Ishikawa (cell line): ENCODE measurements around the gene TRIM72.

ENCODE experiments used
- CEBPB ChIP-seq: IDR thresholded peaks from 2 replicates; pipeline ENCODE4 v1.6.1; 2012
- CREB1 ChIP-seq: IDR thresholded peaks from 2 replicates; pipeline ENCODE4 v1.6.1; 2012; ENCODE audit warnings: low read depth
- EGR1 ChIP-seq: IDR thresholded peaks from 2 replicates; pipeline ENCODE4 v1.6.1; 2012
- EP300 ChIP-seq: IDR thresholded peaks from 2 replicates; pipeline ENCODE4 v1.6.1; 2012; ENCODE audit warnings: borderline replicate concordance
- FOXM1 ChIP-seq: IDR thresholded peaks from 2 replicates; pipeline ENCODE4 v1.6.1; 2012; ENCODE audit warnings: low read depth, borderline replicate concordance
- MAX ChIP-seq: IDR thresholded peaks from 2 replicates; pipeline ENCODE4 v1.6.1; 2012
- NFIC ChIP-seq: IDR thresholded peaks from 2 replicates; pipeline ENCODE4 v1.6.1; 2012
- RAD21 ChIP-seq: IDR thresholded peaks from 2 replicates; pipeline ENCODE4 v1.6.1; 2012; ENCODE audit warnings: low read depth
- REST ChIP-seq: IDR thresholded peaks from 2 replicates; pipeline ENCODE4 v1.6.1; 2012; ENCODE audit warnings: low read depth, mild to moderate bottlenecking
- TAF1 ChIP-seq: IDR thresholded peaks from 2 replicates; pipeline ENCODE4 v1.6.1; 2012; ENCODE audit warnings: low read depth, mild to moderate bottlenecking
- TCF12 ChIP-seq: IDR thresholded peaks from 2 replicates; pipeline ENCODE4 v1.6.1; 2012; ENCODE audit warnings: low read depth
- TEAD4 ChIP-seq: IDR thresholded peaks from 2 replicates; pipeline ENCODE4 v1.6.1; 2012
- USF1 ChIP-seq: IDR thresholded peaks from 2 replicates; pipeline ENCODE4 v1.6.1; 2012
- YY1 ChIP-seq: IDR thresholded peaks from 2 replicates; pipeline ENCODE4 v1.6.1; 2012; ENCODE audit warnings: low read depth
- ZBTB7A ChIP-seq: IDR thresholded peaks from 2 replicates; pipeline ENCODE4 v1.6.1; 2012; ENCODE audit warnings: low read depth

Gene TRIM72

GRCh38 chr16:31194898-31195297 is 19.0 kb upstream of the TRIM72 start:
- TF ChIP-seq CREB1: no peak
- TF ChIP-seq MAX: no peak
- no peak for TF ChIP-seq FOXM1
- no peak for TF ChIP-seq RAD21
- no peak for TF ChIP-seq ZBTB7A
- no peak for TF ChIP-seq REST
- TF ChIP-seq EP300: no peak
- TF ChIP-seq YY1: no peak
- no peak for TF ChIP-seq TEAD4
- no peak for TF ChIP-seq EGR1
- no peak for TF ChIP-seq USF1
- TF ChIP-seq TAF1: no peak
- TF ChIP-seq TCF12: no peak
- TF ChIP-seq CEBPB: no peak
- no peak for TF ChIP-seq NFIC

GRCh38 chr16:31196324-31197088 is 17.4 kb upstream of the TRIM72 start:
- no peak for TF ChIP-seq REST
- 0 out of 2 replicates have a peak, but pooled peaks have one; percentile 36 for TF ChIP-seq CEBPB

- TF ChIP-seq REST: no peak
Observed at GRCh38 chr16:31198207-31198882, 15.6 kb upstream of the TRIM72 start.

GRCh38 chr16:31199430-31200041 is 14.4 kb upstream of the TRIM72 start:
- TF ChIP-seq ZBTB7A (no peak), EP300 (no peak), YY1 (no peak), REST (no peak), CEBPB (no peak), USF1 (no peak), MAX (no peak), TAF1 (no peak), CREB1 (no peak), NFIC (no peak), RAD21 (no peak), EGR1 (no peak), TCF12 (no peak), FOXM1 (no peak)
